ENCODE results near the gene ZDHHC5. TPM values are rescaled to one million over a fixed set of nuclear protein-coding genes. Genes with fewer than 3 reads are reported as not detected.
"Not testable (repeated sequence)": the region's sequence is repeated elsewhere in the genome, so short reads cannot be mapped to it uniquely, and the experiment has no call there.

The ZDHHC5 gene
- polyA plus RNA-seq, 4 donors: 38.9 to 55.7 (median 50.5) TPM

DNA sequence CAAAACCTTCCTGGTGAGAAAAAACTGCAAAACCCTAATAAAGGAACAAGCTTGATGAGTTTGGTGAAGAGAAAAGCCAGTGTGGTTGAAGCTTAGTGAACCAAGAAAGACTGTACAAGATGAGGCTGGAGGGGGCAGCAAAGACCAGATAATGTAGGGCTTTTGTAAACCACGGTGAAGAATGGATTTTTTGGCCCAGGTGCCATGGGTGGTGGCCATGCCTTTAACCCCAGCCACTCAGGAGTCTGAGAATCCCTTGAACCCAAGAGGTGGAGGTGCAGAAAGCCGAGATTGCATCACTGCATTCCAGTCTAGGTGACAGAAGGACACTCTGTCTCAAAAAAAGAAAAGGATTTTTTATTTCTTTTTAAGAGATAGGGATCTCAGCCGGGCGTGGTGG lies 5.0 kb upstream of the ZDHHC5 start:
- DNase-seq (ENCODE audit: low read depth in 4 of 4, low spot score in 3 of 4): no peak

DNA sequence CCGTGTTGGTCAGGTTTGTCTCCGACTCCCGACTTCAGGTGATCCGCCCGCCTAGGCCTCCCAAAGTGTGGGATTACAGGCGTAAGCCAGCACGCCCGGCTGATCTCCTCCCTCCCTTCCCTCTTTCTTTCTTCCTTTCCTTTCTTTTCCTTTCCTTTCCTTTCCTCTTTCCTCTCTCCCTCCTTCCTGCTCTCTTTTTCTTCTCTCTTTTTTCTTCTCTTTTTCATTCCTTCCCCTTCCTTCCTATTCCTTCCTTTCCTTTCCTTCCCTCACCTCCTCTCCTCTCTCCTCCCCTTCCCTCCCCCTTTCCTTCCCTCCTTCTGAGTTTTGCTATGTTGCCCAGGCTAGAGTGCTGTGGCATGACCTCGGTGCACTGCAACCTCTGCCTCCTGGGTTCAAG lies 3.9 kb upstream of the ZDHHC5 start:
- no peak for DNase-seq (ENCODE audit: low read depth in 4 of 4, low spot score in 3 of 4)

DNA sequence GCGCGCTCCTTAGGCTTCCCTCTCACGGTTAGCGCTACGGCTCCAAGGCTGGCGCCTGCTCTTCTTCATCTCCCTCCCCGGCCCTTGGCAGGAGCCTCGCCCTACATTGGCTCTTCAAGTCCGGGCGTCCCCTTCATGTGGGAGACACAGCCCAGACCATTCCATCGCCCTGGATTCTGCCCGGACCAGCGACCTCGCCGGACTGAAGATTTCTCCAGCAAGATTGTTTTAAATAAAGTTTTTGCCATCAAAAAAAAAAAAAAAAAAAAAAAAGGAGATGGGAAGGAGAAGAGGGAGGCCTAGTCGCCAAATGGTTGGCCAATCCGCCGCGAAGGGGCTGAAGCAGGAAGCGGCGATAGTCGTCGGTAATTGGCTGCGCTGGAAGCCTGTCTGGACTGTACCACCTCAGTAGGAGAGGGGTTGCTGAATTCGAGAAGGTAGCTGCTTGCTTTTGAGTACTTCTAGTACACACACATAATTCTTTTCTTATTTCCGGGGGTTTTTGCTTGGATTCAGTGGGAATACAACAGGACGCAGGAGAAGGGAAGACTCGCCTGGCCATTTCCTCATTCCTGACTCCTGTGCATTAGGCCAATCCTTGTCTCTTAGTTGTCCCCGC lies 688 bp upstream of the ZDHHC5 start:
- DNase-seq (ENCODE audit: low read depth in 4 of 4, low spot score in 3 of 4): peak; percentile 92 to 97 (median 95)

DNA sequence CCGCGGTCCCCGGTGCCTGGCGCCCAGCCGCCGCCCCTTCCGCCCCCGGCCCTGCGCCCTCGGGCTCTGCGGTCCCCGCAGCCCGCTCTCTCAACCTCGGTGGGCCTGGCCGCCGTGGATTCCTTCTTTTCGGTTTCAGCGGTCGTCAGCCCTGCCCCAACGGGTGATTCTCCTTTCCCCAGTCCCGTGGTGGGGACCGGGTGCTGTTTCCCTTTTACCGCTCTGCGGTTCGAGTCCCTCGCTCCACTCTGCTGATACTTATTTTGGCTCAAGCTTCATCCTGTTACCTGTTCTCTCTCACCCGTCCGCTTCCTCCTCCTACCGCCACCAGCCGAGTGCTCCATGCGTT lies 494 bp downstream of the ZDHHC5 start:
- no peak for DNase-seq (ENCODE audit: low read depth in 4 of 4, low spot score in 3 of 4)

DNA sequence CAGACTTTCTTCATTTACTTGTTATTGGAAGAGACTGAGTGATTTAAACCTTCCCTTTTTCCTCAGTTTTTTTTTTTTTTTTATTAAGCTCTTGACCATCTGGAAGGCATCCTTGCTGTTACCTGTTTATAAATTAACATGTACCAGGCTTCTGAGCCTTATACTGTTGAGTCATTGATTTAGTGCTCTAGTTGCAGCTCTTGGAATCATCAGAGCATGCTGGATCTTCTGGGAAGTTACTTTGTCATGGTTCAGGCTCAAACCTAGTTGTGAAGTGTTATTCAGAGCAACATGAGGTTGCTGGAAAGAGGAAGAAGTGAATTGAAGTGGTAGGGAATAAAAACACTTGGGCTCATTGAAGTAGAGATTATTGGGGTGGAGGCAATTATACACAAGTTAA lies 6.3 kb downstream of the ZDHHC5 start:
- no peak for DNase-seq (ENCODE audit: low read depth in 4 of 4, low spot score in 3 of 4)

DNA sequence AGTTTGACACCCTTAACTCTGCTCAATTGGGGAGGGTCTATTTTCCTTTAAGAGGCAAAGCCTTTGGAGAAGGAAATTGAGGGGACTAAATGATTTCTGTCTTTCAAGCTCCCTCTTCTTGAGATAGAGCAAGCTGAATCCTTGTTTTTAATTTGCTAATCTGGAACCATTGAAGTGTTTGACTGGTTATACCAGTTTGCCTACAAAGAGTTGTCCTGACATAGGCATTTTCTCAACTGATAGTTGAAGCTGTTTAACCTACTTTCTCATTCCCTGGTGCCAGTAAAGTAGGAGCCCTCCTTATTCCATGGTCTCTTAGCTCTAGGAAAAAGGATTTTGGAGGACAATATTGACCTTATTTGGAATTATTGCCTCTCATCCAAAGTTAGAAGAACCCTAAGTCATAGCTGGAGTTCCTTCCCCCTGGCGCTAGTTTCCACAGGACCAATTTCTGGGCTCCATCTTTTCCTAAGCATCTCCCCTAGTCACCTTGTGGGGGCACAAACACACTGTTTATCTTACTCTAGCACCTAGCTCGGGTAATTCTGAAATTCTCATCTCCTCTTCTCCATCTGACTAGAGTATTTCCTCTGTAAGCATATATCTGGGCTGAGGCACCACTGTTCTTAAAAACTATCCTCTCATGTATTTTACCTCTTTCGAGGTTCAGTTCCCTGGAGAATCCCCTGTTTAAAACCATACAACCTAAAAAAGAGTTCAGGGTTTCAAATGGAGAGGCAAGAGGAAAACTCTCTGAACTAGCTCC lies 7.4 kb downstream of the ZDHHC5 start:
- DNase-seq (ENCODE audit: low read depth in 4 of 4, low spot score in 3 of 4): no peak

DNA sequence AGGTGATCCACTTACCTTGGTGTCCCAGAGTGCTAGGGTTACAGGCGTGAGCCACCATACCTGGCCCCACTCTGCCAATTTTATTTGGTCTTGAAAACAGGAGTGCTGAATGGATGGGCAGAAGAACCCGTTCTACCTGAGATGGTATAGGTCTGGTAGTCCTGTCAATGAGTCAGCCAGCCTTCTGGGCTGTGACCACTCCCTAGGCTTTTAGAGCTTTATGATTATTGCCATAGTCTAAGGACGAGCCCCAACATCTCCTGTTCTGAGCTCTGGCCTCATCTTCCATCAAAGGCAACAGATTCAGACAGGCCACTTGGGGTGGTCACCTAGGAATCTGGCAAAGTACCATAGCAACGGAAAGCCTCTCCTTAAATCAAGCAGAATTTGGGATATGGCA lies 11.5 kb downstream of the ZDHHC5 start:
- no peak for DNase-seq (ENCODE audit: low read depth in 4 of 4, low spot score in 3 of 4)

DNA sequence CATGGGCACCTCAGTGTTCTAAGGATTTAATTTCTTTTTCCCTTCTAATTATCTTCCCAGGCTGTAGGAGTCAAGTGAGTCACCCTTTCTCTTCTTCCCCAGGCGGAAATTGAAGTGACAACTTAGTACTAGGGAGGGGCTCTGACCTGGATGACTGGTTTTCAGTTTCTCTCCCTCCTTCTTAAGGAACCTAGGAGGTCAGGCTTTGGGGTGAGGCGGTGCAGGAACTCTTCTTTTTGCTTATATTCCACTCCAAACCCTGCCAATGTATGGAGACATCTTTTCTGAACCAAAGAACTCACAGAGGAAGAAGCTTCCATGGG lies 12.6 kb downstream of the ZDHHC5 start:
- no peak for DNase-seq (ENCODE audit: low read depth in 4 of 4, low spot score in 3 of 4)

DNA sequence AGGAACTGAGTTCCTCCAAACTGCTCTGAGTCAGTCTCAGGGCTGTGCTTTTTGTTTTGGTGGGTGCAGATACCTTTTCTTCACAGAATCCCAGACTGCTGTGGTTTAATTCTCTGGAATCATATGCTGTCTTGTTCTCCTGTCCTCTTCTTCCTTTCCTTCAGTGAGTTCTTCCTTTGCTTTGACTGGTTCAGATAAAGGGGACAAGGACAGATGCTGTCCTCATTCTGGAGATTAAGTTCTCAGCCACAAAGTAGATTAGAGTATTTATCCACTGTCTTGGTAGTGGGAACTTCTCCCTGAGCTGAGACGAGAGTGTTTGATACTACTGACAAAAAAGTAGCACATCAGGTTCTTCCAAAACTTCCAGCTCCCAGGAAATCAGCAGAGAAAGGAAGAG lies 13.3 kb downstream of the ZDHHC5 start:
- DNase-seq (ENCODE audit: low read depth in 4 of 4, low spot score in 3 of 4): no peak

DNA sequence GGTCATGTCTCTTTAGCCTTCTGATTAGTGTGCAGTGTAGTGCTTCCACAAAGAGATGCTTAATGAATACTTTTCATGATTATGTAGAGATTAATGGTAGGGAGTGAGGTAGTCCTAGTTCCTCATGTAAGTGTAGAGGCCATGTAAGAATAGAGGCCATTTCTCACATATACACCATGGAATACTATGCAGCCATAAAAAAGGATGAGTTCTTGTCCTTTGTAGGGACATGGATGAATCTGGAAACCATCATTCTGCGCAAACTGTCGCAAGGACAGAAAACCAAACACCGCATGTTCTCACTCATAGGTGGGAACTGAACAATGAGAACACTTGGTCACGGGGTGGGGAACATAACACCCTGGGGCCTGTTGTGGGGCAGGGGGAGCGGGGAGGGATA lies 22.6 kb downstream of the ZDHHC5 start:
- not testable (repeated sequence) for DNase-seq (ENCODE audit: low read depth in 4 of 4, low spot score in 3 of 4)

DNA sequence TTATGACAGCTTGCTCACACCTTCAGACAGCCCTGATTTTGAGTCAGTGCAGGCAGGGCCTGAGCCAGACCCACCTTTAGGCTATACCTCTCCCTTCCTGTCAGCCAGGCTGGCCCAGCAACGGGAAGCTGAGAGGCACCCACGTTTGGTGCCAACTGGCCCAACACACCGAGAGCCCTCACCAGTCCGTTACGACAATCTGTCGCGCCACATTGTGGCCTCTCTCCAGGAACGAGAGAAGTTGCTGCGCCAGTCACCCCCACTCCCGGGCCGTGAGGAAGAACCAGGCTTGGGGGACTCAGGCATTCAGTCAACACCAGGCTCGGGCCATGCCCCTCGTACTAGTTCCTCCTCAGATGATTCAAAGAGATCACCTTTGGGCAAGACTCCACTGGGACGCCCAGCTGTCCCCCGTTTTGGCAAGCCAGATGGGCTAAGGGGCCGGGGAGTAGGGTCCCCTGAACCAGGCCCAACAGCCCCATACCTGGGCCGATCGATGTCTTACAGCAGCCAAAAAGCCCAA lies 31.0 kb downstream of the ZDHHC5 start:
- no peak for DNase-seq (ENCODE audit: low read depth in 4 of 4, low spot score in 3 of 4)

DNA sequence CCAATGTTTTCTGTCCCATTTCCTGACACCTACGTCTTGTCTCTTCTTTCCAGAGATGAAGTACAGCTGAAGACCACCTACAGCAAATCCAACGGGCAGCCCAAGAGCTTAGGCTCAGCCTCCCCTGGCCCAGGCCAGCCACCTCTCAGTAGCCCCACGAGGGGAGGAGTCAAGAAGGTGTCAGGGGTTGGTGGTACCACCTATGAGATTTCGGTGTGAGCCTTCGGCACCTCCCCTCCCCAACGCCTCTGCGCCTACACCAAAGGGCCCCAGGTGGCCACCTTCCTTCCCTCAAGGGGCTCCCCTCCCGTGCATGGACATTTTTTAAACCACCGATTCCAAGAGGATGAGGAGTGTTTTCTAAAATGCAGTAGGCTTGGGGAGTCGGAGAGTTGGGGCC lies 31.9 kb downstream of the ZDHHC5 start:
- no peak for DNase-seq (ENCODE audit: low read depth in 4 of 4, low spot score in 3 of 4)

DNA sequence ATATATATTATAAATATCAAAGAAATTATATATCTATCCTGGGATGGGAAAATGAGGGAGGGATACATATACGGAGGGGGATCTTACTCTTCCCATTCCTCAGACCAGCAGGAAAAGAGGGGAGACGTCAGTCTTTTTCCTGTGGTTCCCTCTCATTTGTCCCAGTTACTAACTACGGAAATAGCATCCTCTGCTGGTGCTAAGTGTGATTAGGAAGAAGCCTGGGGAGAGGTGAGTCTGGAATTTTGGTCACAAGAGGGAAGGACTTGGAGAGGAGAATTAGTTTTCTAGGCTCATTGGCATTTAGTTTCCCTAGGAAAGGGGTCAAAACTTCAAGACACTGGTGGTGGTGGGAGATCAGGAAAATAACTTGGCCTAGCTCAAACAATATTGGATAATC lies 32.5 kb downstream of the ZDHHC5 start:
- DNase-seq (ENCODE audit: low read depth in 4 of 4, low spot score in 3 of 4): no peak

DNA sequence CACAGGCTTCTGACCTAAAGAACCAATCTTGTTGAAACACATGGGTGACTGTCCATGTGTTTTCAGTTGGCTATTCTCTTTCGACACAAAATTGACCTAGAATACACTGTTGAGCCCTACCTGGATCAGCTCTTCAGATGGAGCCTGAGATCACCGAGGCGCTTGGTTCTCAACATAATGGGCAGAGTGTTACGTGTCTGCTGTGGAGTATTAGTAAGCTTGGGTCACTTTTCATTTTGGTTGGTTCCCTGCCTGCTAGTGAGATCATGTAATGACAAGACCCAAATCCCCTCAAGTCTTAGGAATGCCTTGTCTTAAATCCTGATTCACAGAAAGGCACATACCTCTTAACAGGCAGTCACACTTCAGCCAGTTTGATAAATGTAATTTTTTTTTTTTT lies 35.4 kb downstream of the ZDHHC5 start:
- DNase-seq (ENCODE audit: low read depth in 4 of 4, low spot score in 3 of 4): no peak

DNA sequence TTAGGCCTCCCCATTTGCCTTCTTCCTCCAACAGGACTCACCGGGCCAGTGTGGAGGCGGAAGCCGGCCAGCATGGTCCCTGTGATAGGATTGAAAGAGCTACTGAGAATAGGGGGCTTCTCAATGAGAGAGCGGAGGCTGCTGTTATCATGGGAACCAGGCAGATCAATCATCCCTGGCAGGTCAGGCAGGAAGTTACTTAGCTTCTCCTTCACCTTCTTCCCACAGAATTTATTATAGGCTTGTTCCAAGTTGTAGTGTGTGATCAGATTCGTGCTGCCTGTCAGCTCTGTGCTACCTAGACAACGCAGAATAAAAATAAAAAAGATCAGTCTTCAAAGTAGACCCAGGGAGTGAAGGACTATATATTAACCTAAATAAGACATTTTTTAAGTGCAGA lies 37.0 kb downstream of the ZDHHC5 start:
- no peak for DNase-seq (ENCODE audit: low read depth in 4 of 4, low spot score in 3 of 4)

DNA sequence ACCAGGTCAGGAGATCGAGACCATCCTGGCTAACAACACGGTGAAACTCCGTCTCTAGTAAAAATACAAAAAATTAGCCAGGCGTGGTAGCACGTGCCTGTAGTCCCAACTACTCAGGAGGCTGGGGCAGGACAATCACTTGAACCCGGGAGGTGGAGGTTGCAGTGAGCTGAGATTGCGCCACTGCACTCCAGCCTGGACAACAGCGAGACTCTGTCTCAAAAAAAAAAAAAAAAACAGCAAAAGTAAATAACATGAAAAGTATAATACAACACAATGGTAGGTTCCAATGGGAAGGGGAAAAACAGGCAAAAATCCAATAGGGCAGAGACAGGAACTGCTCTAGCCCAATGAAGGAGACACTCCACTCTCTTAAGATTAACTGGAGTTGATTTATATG lies 37.5 kb downstream of the ZDHHC5 start:
- not testable (repeated sequence) for DNase-seq (ENCODE audit: low read depth in 4 of 4, low spot score in 3 of 4)

DNA sequence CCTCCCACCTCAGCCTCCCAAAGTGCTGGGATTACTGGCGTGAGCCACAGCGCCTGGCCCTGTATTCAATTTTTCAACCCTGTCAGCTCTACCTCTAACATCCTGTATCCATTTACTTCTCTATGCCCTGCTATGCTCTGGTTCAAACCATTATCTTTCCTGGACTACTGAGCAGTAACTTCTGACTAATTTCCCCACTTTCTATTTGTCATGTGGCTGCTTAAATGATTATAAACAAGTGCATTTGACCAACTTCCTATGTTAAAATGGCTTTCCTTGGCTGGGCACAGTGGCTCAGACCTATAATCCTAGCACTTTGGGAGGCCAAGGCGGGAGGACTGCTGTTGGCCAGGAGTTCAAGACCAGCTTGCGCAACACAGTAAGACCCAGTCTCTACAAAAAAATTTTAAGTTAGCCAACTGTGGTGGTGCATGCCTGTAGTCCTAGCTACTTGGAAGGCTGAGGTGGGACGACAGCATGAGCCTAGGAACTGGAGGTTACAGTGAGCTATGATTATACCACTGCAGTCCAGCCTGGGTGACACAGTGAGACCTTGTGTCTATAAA lies 42.0 kb downstream of the ZDHHC5 start:
- no peak for DNase-seq (ENCODE audit: low read depth in 4 of 4, low spot score in 3 of 4)

DNA sequence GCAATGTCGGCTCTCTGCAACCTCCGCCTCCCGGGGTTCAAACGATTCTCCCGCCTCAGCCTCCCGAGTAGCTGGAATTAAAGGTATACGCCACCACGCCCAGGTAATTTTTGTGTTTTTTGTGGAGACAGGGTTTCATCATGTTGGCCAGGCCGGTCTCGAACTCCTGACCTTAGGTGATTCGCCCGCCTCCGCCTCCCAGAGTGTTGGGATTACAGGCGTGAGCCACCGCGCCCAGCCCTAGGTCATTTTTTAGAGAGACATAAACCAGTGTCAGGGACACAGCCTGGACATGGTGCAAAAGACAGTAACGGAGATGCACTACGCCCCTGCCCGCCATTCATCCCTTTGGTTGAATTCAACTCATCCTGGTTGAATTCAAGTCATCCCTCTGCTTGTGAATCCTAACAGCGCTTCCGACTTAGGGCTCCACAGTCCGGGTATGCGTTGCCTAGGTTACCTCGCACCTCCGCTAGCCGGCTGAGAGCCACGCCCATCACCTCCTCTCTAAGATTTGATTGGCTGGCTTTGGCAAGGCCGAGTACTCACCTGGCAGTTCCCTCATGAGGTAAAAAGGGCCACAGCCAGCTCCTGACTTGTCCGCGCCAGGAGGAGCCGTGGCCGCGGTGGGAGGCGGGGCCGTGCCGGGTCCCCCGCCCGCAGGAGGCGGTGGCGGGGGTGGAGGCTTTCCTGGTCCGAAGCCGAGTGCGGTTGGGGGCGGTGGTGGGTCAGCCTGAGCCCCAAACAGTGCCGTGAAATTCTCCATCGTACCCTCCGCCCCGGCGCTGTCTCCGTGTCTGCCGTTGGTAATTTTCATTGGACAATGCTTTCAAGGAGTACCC lies 43.7 kb downstream of the ZDHHC5 start, which contains the start of gene MED19:
MED19 (minus strand) TSS at position 802 of the 842 bp plus-strand sequence; CDS start at position 766, 36 bp downstream.
- peak; percentile 56 to 73 (median 68) for DNase-seq (ENCODE audit: low read depth in 4 of 4, low spot score in 3 of 4)

DNA sequence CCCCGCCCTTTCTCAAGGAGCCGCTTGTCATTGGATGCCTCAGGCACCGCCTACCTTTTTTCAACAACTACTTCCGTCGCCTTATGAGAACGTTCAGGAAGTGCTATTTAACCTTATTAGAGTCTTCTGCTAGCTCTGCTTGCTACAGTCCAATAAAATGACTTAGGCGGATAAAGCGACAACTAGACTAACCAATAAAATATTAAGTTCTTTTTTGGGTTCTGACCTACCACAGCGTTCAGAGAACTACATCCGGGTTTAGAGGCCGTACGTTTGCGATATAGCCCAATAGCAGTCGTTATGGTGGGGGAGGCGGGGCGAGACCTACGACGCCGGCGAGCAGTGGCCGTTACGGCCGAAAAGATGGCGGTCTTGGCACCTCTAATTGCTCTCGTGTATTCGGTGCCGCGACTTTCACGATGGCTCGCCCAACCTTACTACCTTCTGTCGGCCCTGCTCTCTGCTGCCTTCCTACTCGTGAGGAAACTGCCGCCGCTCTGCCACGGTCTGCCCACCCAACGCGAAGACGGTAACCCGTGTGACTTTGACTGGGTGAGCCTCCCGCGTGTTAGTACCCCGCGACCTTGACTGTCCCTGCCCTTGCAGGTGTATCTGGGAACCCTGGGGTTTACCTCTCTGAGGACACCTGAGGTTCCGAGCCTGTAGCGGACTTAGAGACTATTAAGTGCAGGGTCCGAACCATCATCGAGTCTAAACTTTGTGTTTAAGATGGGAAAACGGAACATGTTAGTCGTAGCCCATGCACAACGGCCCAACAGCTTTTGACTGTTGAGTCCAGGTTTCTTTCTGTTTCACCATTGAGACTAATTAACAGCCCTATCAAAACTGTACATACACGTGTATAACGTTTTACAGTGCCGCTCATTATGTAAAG lies 44.6 kb downstream of the ZDHHC5 start, which contains the start of gene TMX2:
TMX2 (plus strand) TSS at position 338 of the 895 bp plus-strand sequence; CDS start at position 364, 26 bp downstream.
- DNase-seq (ENCODE audit: low read depth in 4 of 4, low spot score in 3 of 4): peak; percentile 93 to 98 (median 97)

DNA sequence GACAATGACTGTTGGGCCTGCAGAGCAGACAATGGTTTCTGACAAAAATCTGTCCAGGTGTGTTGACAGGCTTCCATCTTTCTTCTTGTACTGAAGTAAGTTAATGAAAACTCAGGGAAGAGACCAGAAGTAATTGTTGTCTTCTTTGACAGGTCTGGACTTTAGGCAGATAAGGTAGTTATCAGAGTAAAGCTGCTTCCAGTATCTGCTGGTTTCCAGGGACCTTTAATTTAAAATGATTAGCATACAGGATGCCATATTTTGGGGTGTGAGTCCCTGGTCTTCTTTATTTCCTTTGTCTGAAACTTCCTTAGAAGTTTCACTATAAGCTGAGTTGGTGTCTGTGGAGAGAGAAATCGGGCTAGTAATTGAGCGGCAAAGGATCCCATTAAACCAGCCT lies 45.9 kb downstream of the ZDHHC5 start:
- no peak for DNase-seq (ENCODE audit: low read depth in 4 of 4, low spot score in 3 of 4)
